Measurements from ENCODE around the gene VWC2L. TPM values are rescaled to one million over a fixed set of nuclear protein-coding genes. Genes with fewer than 3 reads are reported as not detected.

The VWC2L gene
- total RNA-seq: under 0.01 TPM in 1 of 2 replicates, not detected in the other

DNA sequence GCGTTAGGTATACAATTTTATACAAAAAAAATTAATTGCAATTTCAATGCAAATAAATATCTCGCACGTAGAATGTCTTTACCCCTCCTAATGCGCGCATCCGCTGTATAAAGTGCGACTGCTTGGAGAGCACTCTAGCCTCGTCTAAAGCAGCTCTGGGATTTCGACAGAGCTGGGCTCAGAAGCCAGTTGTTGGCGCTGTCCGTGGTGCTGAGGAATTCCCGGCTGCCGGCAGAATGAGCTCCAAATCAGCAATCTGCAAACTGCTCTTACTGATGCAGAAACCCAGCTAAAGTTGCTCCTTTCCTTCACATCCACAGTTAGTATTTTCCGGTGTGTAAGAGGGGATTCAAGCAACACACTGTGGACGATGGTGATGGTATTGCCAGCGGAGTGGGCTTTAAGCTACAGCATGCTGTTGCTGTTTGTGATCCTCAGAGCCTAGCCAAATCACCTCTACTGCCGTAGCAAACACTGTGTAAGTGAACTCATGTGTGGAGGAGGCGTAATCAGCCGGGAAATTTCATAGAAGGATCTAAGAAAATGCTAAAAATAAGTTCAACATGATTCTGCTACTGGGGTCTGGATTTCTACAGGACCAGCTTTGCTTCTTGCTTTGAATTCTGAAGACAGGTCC, at the start of gene VWC2L:
TSS of gene VWC2L (plus strand) at position 137 of the 637 bp plus-strand sequence. CDS start 3,140 bp downstream, outside the sequence.

